ENCODE data around the gene ERGIC2. TPM values are rescaled to one million over a fixed set of nuclear protein-coding genes. Genes with fewer than 3 reads are reported as not detected.

The ERGIC2 gene
- total RNA-seq = 10 to 100 TPM; 16.4 to 91.3 (median 48.7) TPM

- peak within 1 kb of the TSS; percentile 72 to 93 for H3K4me3 ChIP-seq
- no peaks in the 10 kb centered on the region for H3K9me3 ChIP-seq
- TF ChIP-seq CTCF (IDR thresholded peaks at IDR 0.05) = peak in 2 of 4 experiments; percentile 7 to 19
- peak; percentile 65 to 84 for TF ChIP-seq POLR2A (IDR thresholded peaks at IDR 0.05)
- peak within 1 kb of the TSS; percentile 91 to 92 for H3K27ac ChIP-seq
- intact Hi-C loops (cut with DNase I; ENCODE audit: low total_unique reads) = no loop called here
- no peaks in the 10 kb centered on the region for H3K27me3 ChIP-seq
- no peaks in the 10 kb centered on the region for H3K4me1 ChIP-seq
- DNase-seq = peak; percentile 90 to 94
- H3K36me3 ChIP-seq = no peaks in the 10 kb centered on the region
Observed at GRCh38 chr12:29380536-29381523, at the start of gene ERGIC2. Gene ERGIC2, minus strand, starts transcription at chr12:29381172. Its CDS starts 9,539 bp downstream, at chr12:29371633.

- no peaks in the 10 kb centered on the region for H3K4me1 ChIP-seq
- no peak overlapping the region for H3K4me3 ChIP-seq
- no peak for TF ChIP-seq CTCF (IDR thresholded peaks at IDR 0.05)
- TF ChIP-seq POLR2A (IDR thresholded peaks at IDR 0.05) = no peak
- intact Hi-C loops (cut with DNase I; ENCODE audit: low total_unique reads) = no loop called here
- no peak overlapping the region for H3K27ac ChIP-seq
- no peaks in the 10 kb centered on the region for H3K36me3 ChIP-seq
- no peaks in the 10 kb centered on the region for H3K9me3 ChIP-seq
- no peak for DNase-seq
- no peaks in the 10 kb centered on the region for H3K27me3 ChIP-seq
Observed at GRCh38 chr12:29430716-29431044, 49.7 kb upstream of the ERGIC2 start.

GRCh38 chr12:29429999-29430715 lies 49.2 kb upstream of the ERGIC2 start:
- Histone ChIP-seq H3K4me3 (no peak overlapping the region), H3K27ac (no peak overlapping the region), H3K9me3 (no peaks in the 10 kb centered on the region), H3K27me3 (no peaks in the 10 kb centered on the region), H3K4me1 (no peaks in the 10 kb centered on the region), H3K36me3 (no peaks in the 10 kb centered on the region)
- intact Hi-C loops (cut with DNase I; ENCODE audit: low total_unique reads) = no loop called here
- TF ChIP-seq POLR2A (IDR thresholded peaks at IDR 0.05) = no peak
- TF ChIP-seq CTCF (IDR thresholded peaks at IDR 0.05) = no peak
- DNase-seq = no peak

GRCh38 chr12:29428633-29429032 lies 47.7 kb upstream of the ERGIC2 start:
- Histone ChIP-seq H3K27me3 (no peaks in the 10 kb centered on the region), H3K4me1 (no peaks in the 10 kb centered on the region), H3K4me3 (no peak overlapping the region), H3K9me3 (no peaks in the 10 kb centered on the region), H3K27ac (no peak overlapping the region), H3K36me3 (no peaks in the 10 kb centered on the region)
- TF ChIP-seq POLR2A (IDR thresholded peaks at IDR 0.05) = no peak
- TF ChIP-seq CTCF (IDR thresholded peaks at IDR 0.05) = no peak
- no peak for DNase-seq
- intact Hi-C loops (cut with DNase I; ENCODE audit: low total_unique reads) = no loop called here

- no peaks in the 10 kb centered on the region for H3K36me3 ChIP-seq
- H3K27me3 ChIP-seq = no peaks in the 10 kb centered on the region
- intact Hi-C loops (cut with DNase I; ENCODE audit: low total_unique reads) = no loop called here
- no peaks in the 10 kb centered on the region for H3K9me3 ChIP-seq
- TF ChIP-seq CTCF (IDR thresholded peaks at IDR 0.05) (no peak), POLR2A (IDR thresholded peaks at IDR 0.05) (no peak)
- no peak overlapping the region for H3K27ac ChIP-seq
- no peaks in the 10 kb centered on the region for H3K4me1 ChIP-seq
- no peak for DNase-seq
- no peak overlapping the region for H3K4me3 ChIP-seq
Observed at GRCh38 chr12:29427964-29428363, 47.0 kb upstream of the ERGIC2 start.

Data from uterus (tissue), 4 donors.